Measurements from ENCODE around the gene SPINK5.

SPINK5 gene

DNA sequence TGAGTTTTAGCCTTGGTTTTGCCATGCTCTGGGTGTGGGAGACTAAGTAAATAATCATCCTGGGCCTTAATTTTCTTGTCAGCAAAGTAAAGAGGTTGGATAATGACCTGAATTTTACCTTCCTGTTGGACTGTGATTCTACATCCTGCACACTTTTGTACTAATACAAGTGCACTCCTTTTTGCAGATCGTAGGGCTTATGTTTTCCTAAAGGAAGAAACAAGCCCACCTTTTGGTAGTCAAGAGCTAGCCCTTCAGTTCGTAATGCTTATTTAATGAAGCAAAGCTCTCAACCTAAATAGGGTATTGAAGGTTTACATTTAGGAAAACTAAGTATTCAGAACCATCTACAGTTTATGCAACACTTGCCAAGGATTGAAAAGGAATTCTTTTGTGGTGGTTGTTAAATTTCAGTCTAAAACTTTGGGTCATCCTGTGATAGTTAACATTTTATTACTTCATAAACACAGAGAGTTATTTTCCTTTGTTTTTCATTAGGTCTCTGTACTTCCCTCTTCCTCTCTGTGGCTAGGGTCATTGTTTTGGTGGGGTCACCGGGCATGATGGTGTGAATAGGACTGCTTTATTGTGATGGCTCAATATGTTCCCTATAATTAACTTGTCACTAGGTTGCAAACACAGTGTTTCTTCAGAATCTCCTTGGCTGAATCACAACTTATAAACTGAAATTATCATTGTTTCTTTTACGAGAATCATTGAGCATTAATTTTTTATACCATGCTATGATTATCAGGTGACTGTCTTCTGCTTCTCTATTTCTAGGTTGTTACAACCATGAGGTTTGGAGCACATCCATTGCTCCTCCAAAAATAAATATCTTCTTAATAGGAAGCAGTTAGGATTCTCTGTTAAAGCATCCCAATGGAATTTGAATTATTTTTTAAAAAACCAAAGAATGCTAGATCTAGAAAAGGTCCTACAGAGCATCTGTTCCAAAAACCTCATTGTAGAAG lies 28.5 kb downstream of the SPINK5 start:
- H3K79me2 ChIP-seq (ENCODE audit: insufficient read depth, low read length): no peaks in the 10 kb centered on the region
- H2AFZ ChIP-seq (ENCODE audit: low read length): no peak overlapping the region
- no peak overlapping the region for H3K4me2 ChIP-seq (ENCODE audit: low read depth, low read length, poor library complexity, severe bottlenecking)
- H3K4me1 ChIP-seq (ENCODE audit: insufficient read depth, low read length, poor library complexity, severe bottlenecking): no peaks in the 10 kb centered on the region
- TF ChIP-seq, protein P1, sequence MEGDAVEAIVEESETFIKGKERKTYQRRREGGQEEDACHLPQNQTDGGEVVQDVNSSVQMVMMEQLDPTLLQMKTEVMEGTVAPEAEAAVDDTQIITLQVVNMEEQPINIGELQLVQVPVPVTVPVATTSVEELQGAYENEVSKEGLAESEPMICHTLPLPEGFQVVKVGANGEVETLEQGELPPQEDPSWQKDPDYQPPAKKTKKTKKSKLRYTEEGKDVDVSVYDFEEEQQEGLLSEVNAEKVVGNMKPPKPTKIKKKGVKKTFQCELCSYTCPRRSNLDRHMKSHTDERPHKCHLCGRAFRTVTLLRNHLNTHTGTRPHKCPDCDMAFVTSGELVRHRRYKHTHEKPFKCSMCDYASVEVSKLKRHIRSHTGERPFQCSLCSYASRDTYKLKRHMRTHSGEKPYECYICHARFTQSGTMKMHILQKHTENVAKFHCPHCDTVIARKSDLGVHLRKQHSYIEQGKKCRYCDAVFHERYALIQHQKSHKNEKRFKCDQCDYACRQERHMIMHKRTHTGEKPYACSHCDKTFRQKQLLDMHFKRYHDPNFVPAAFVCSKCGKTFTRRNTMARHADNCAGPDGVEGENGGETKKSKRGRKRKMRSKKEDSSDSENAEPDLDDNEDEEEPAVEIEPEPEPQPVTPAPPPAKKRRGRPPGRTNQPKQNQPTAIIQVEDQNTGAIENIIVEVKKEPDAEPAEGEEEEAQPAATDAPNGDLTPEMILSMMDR (conservative IDR thresholded peaks at IDR 0.05; ENCODE audit: low read length): no peak
- no peak for TF ChIP-seq EZH2phosphoT487 (IDR thresholded peaks at IDR 0.05; ENCODE audit: borderline replicate concordance)
- no peaks in the 10 kb centered on the region for H3F3A ChIP-seq (ENCODE audit: low read depth)
- H3K9ac ChIP-seq (ENCODE audit: low read depth, low read length, poor library complexity, severe bottlenecking): no peak overlapping the region
- no peaks in the 10 kb centered on the region for H3K9me2 ChIP-seq (replicated peaks; ENCODE audit: low read depth, low read length)
- no peaks in the 10 kb centered on the region for H3K9me3 ChIP-seq (ENCODE audit: insufficient read depth, low read depth, low read length)
- no peaks in the 10 kb centered on the region for H3K27me3 ChIP-seq (ENCODE audit: insufficient read depth, low read length, poor library complexity, severe bottlenecking)
- no peak overlapping the region for H3K4me3 ChIP-seq (ENCODE audit: low read length, poor library complexity, severe bottlenecking)
- no peaks in the 10 kb centered on the region for H3K36me3 ChIP-seq (ENCODE audit: insufficient read depth, low read length)
- no peaks in the 10 kb centered on the region for H4K20me1 ChIP-seq (ENCODE audit: insufficient read depth, low read length, poor library complexity, severe bottlenecking)

DNA sequence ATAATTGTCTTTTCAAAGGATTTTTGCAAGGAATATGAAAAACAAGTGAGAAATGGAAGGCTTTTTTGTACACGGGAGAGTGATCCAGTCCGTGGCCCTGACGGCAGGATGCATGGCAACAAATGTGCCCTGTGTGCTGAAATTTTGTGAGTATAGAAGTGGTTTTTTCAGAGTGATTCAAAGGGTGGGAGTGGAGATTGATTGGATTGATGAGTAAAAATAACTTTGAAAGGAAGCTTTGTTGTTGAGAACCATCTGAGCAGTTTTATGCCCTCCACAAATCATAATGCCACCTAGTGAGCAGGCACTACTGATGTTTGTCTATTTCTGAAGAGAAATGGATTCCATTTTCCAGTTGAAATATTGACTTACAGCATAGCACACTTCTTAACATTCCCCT lies 30.6 kb downstream of the SPINK5 start:
- Histone ChIP-seq H3K9me2 (replicated peaks; ENCODE audit: low read depth, low read length) (no peaks in the 10 kb centered on the region), H3K9ac (ENCODE audit: low read depth, low read length, poor library complexity, severe bottlenecking) (no peak overlapping the region), H3K4me2 (ENCODE audit: low read depth, low read length, poor library complexity, severe bottlenecking) (no peak overlapping the region), H3K9me3 (ENCODE audit: insufficient read depth, low read depth, low read length) (no peaks in the 10 kb centered on the region), H3K4me1 (ENCODE audit: insufficient read depth, low read length, poor library complexity, severe bottlenecking) (no peaks in the 10 kb centered on the region), H3K4me3 (ENCODE audit: low read length, poor library complexity, severe bottlenecking) (no peak overlapping the region), H2AFZ (ENCODE audit: low read length) (no peak overlapping the region), H3F3A (ENCODE audit: low read depth) (no peaks in the 10 kb centered on the region), H3K79me2 (ENCODE audit: insufficient read depth, low read length) (no peaks in the 10 kb centered on the region), H3K27me3 (ENCODE audit: insufficient read depth, low read length, poor library complexity, severe bottlenecking) (no peaks in the 10 kb centered on the region), H4K20me1 (ENCODE audit: insufficient read depth, low read length, poor library complexity, severe bottlenecking) (no peaks in the 10 kb centered on the region), H3K36me3 (ENCODE audit: insufficient read depth, low read length) (no peaks in the 10 kb centered on the region)
- TF ChIP-seq EZH2phosphoT487 (IDR thresholded peaks at IDR 0.05; ENCODE audit: borderline replicate concordance): no peak
- TF ChIP-seq, protein P1 (conservative IDR thresholded peaks at IDR 0.05; ENCODE audit: low read length): no peak

DNA sequence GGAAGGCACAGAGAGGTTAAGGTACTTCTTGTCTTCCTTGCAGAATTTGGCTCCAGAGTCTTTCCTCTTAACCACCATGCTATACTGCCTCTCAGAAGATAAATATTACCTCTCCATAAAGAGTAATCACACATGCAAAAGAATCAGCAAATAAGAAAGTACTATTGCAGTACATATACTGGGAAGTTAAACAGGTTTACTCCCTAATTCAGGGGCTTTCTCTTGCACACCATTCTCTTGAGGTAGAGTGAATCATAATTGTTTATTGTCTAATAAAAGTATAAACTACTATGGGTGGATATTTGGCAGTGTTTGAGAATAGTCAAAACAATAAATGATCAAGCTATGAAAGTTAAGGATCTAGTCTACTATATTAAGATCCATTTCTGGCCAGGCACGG lies 40.4 kb downstream of the SPINK5 start:
- no peaks in the 10 kb centered on the region for H3K9me3 ChIP-seq (ENCODE audit: insufficient read depth, low read depth, low read length)
- H3K9ac ChIP-seq (ENCODE audit: low read depth, low read length, poor library complexity, severe bottlenecking): no peak overlapping the region
- H3K4me3 ChIP-seq (ENCODE audit: low read length, poor library complexity, severe bottlenecking): no peak overlapping the region
- H3K36me3 ChIP-seq (ENCODE audit: insufficient read depth, low read length): no peaks in the 10 kb centered on the region
- no peaks in the 10 kb centered on the region for H3K4me1 ChIP-seq (ENCODE audit: insufficient read depth, low read length, poor library complexity, severe bottlenecking)
- no peak overlapping the region for H3K4me2 ChIP-seq (ENCODE audit: low read depth, low read length, poor library complexity, severe bottlenecking)
- H3K79me2 ChIP-seq (ENCODE audit: insufficient read depth, low read length): no peaks in the 10 kb centered on the region
- TF ChIP-seq, protein P1 (conservative IDR thresholded peaks at IDR 0.05; ENCODE audit: low read length): no peak
- TF ChIP-seq EZH2phosphoT487 (IDR thresholded peaks at IDR 0.05; ENCODE audit: borderline replicate concordance): no peak
- no peaks in the 10 kb centered on the region for H3K9me2 ChIP-seq (replicated peaks; ENCODE audit: low read depth, low read length)
- no peaks in the 10 kb centered on the region for H4K20me1 ChIP-seq (ENCODE audit: insufficient read depth, low read length, poor library complexity, severe bottlenecking)
- H3K27me3 ChIP-seq (ENCODE audit: insufficient read depth, low read length, poor library complexity, severe bottlenecking): no peaks in the 10 kb centered on the region
- H3F3A ChIP-seq (ENCODE audit: low read depth): no peaks in the 10 kb centered on the region
- no peak overlapping the region for H2AFZ ChIP-seq (ENCODE audit: low read length)

Measured in Loucy (cell line).